SK-N-SH (cell line): ENCODE data around the gene PAX2. TPM values are rescaled to one million over a fixed set of nuclear protein-coding genes. Genes with fewer than 3 reads are reported as not detected.

Source experiments
- CTCF ChIA-PET: fragments of 300-600, 350-600 bp; formaldehyde crosslinking; extraction: SDS; loops from one replicate; lab custom pipeline; 2021; lab: Yijun Ruan, JAX
- POLR2A ChIA-PET: fragments of 350-600 bp; sonication (Branson Sonifier 250); formaldehyde crosslinking; extraction: SDS; loops from one replicate; lab custom pipeline; 2020; ENCODE audit warnings: antibody characterized with exemption, inconsistent platforms; lab: Yijun Ruan, JAX
- DNase-seq: peaks from one replicate; pipeline ENCODE4 v3.0.0; 2012
- H2AFZ ChIP-seq: fragments of 200-600 bp; sonication (generic); 2 replicates; pipeline ENCODE4 v1.8.1; 2016; ENCODE audit warnings: antibody characterized with exemption, mild to moderate bottlenecking, low read depth
- H3F3A ChIP-seq: fragments of 200-600 bp; sonication (generic); replicated peaks from 2 replicates; pipeline ENCODE3; 2016; ENCODE audit warnings: antibody characterized with exemption, mild to moderate bottlenecking; ENCODE audit not compliant: insufficient read depth
- H3K27ac ChIP-seq, 2 experiments: fragments of 200-500 bp in 1 of 2; fragments of 200-600 bp in 1 of 2; sonication (Bioruptor generic) in 1 of 2; sonication (generic), shearing (Covaris generic) in 1 of 2; 2 replicates each; pipeline versions ENCODE4 v1.5.1 to v1.6.1; 2014 to 2016; ENCODE audit warnings: low read depth in 2 of 2, inconsistent platforms in 1 of 2, low read length in 1 of 2, mild to moderate bottlenecking in 1 of 2, mixed read lengths in 1 of 2
- H3K27me3 ChIP-seq: fragments of 200-600 bp; sonication (generic), shearing (Covaris generic); 2 replicates; pipeline ENCODE4 v1.6.1; 2016; ENCODE audit warnings: mixed run types; ENCODE audit not compliant: insufficient read depth
- H3K36me3 ChIP-seq, 2 experiments: fragments of 200-500 bp in 1 of 2; fragments of 200-600 bp in 1 of 2; sonication (Bioruptor generic) in 1 of 2; sonication (generic) in 1 of 2; replicated peaks in 1 of 2; 2 replicates each; pipeline versions ENCODE3 to v1.5.1; 2014 to 2016; ENCODE audit warnings: low read length in 1 of 2, mild to moderate bottlenecking in 1 of 2; ENCODE audit not compliant: insufficient read depth in 2 of 2, control insufficient read depth in 1 of 2
- H3K4me1 ChIP-seq, 2 experiments: fragments of 200-500 bp in 1 of 2; fragments of 200-600 bp in 1 of 2; sonication (Bioruptor generic) in 1 of 2; sonication (generic), shearing (Covaris generic) in 1 of 2; 2 replicates each; pipeline versions ENCODE4 v1.5.1 to v1.6.1; 2014 to 2016; ENCODE audit warnings: low read depth in 1 of 2, low read length in 1 of 2, mixed run types in 1 of 2; ENCODE audit not compliant: insufficient read depth in 2 of 2, control insufficient read depth in 1 of 2
- H3K4me2 ChIP-seq: fragments of 200-600 bp; sonication (generic), shearing (Covaris generic); 2 replicates; pipeline ENCODE4 v1.6.1; 2017; ENCODE audit warnings: mixed run types
- H3K4me3 ChIP-seq, 2 experiments: fragments of 200-500 bp in 1 of 2; fragments of 200-600 bp in 1 of 2; sonication (Bioruptor generic) in 1 of 2; sonication (generic), shearing (Covaris generic) in 1 of 2; 2 replicates each; pipeline versions ENCODE4 v1.5.1 to v1.8.1; 2014 to 2016; ENCODE audit warnings: low read depth in 2 of 2, inconsistent platforms in 1 of 2, low read length in 1 of 2, mild to moderate bottlenecking in 1 of 2, mixed read lengths in 1 of 2, moderate library complexity in 1 of 2
- H3K79me2 ChIP-seq: fragments of 200-600 bp; sonication (generic); 2 replicates; pipeline ENCODE4 v1.8.1; 2017; ENCODE audit warnings: mild to moderate bottlenecking; ENCODE audit not compliant: insufficient read depth
- H3K9ac ChIP-seq: fragments of 200-600 bp; sonication (generic); 2 replicates; pipeline ENCODE4 v1.6.1; 2017; ENCODE audit warnings: mixed run types
- H3K9me2 ChIP-seq: fragments of 200-600 bp; sonication (generic); 2 replicates; pipeline ENCODE4 v1.6.1; 2017; ENCODE audit warnings: mixed run types
- H3K9me3 ChIP-seq: fragments of 200-600 bp; sonication (generic); 2 replicates; pipeline ENCODE4 v1.6.1; 2017; ENCODE audit warnings: mixed run types, mild to moderate bottlenecking, moderate library complexity
- H4K20me1 ChIP-seq: fragments of 200-600 bp; sonication (generic); 2 replicates; pipeline ENCODE4 v1.6.1; 2017; ENCODE audit warnings: mild to moderate bottlenecking, mixed run types; ENCODE audit not compliant: insufficient read depth
- CTCF ChIP-seq: fragments of 200-600 bp; sonication (generic); IDR thresholded peaks from 2 replicates; pipeline ENCODE4 v1.6.1; 2017; ENCODE audit warnings: antibody characterized with exemption, mild to moderate bottlenecking, moderate library complexity
- FOXJ3 ChIP-seq: sonication (generic); formaldehyde crosslinking; IDR thresholded peaks from 2 replicates; pipeline ENCODE4 v1.5.1; 2020; ENCODE audit warnings: mild to moderate bottlenecking, missing genetic modification reagents
- GABPA ChIP-seq: IDR thresholded peaks from 2 replicates; pipeline ENCODE4 v1.4.0; 2012; ENCODE audit warnings: low read depth, mild to moderate bottlenecking
- RAD21 ChIP-seq: IDR thresholded peaks from 2 replicates; pipeline ENCODE4 v1.6.1; 2012; ENCODE audit warnings: mild to moderate bottlenecking, low read length
- RCOR1 ChIP-seq: fragments of 150-350 bp; IDR thresholded peaks from 2 replicates; pipeline ENCODE4 v1.6.1; 2017; ENCODE audit warnings: antibody characterized with exemption, low read length
- SIN3A ChIP-seq: IDR thresholded peaks from 2 replicates; pipeline ENCODE4 v1.6.1; 2012; ENCODE audit warnings: low read depth, mild to moderate bottlenecking, low read length, moderate library complexity, borderline replicate concordance
- SMC3 ChIP-seq: IDR thresholded peaks from 2 replicates; pipeline ENCODE4 v1.6.1; 2012; ENCODE audit warnings: low read depth, low read length, improper control_type of control experiment
- TEAD4 ChIP-seq: IDR thresholded peaks from 2 replicates; pipeline ENCODE4 v1.4.0; 2012; ENCODE audit warnings: mild to moderate bottlenecking, borderline replicate concordance; ENCODE audit not compliant: insufficient read depth
- ZBTB33 ChIP-seq: IDR thresholded peaks from 2 replicates; pipeline ENCODE4 v1.4.0; 2012; ENCODE audit warnings: low read depth, borderline replicate concordance
- WGBS: methylation state at CpG from one replicate; pipeline ENCODE4 v1.1.6; 2017; ENCODE audit warnings: low lambda C conversion rate; 5-methylcytosine and 5-hydroxymethylcytosine counted together
- polyA plus RNA-seq, 3 experiments: library from polyadenylated mRNA; depleted of rRNA; stranded (reverse); fragments of >200 nt; gene quantifications; 2 replicates each; pipeline ENCODE4 v1.2.3, GENCODE V29; 2012
- TF ChIP-seq, protein P1 (sequence below): IDR thresholded peaks from 2 replicates; pipeline ENCODE4 v1.4.0; 2012; ENCODE audit warnings: low read depth, borderline replicate concordance
- TF ChIP-seq, protein P2 (sequence below): fragments of 150-350 bp; IDR thresholded peaks from 2 replicates; pipeline ENCODE4 v1.6.1; 2017; ENCODE audit warnings: antibody characterized with exemption, low read length, low read depth, borderline replicate concordance
- TF ChIP-seq, protein P3 (sequence below): IDR thresholded peaks from 2 replicates; pipeline ENCODE4; 2012
- TF ChIP-seq, protein P4 (sequence below): IDR thresholded peaks from 2 replicates; pipeline ENCODE4 v1.6.1; 2012; ENCODE audit warnings: mild to moderate bottlenecking, low read depth, low read length, moderate library complexity
- TF ChIP-seq, protein P5 (sequence below): IDR thresholded peaks from 2 replicates; pipeline ENCODE4 v1.4.0; 2012; ENCODE audit warnings: low read depth

Gene PAX2
- polyA plus RNA-seq, 1 of the 3 experiments (the other 2 are of a cell fraction): not detected

GRCh38 chr10:100817268-100817839, 72.0 kb downstream of the PAX2 start:
- Histone ChIP-seq H4K20me1 (no peaks in the 10 kb centered on the region), H3K9me3 (no peaks in the 10 kb centered on the region), H3K27ac (no peak overlapping the region), H3K27me3 (peaks cover 37% of the 10 kb centered on the region), H3K36me3 (no peaks in the 10 kb centered on the region), H3K4me1 (peaks cover 0 to 4% of the 10 kb centered on the region in 2 experiments; a peak in 1 of 4 replicates), H3K9me2 (no peaks in the 10 kb centered on the region), H2AFZ (no peak overlapping the region), H3K9ac (no peak overlapping the region), H3K4me3 (no peak overlapping the region), H3K79me2 (no peaks in the 10 kb centered on the region), H3K4me2 (no peak overlapping the region), H3F3A (no peaks in the 10 kb centered on the region)
- DNase-seq: no peak
- POLR2A ChIA-PET: no interaction called here
- 43% methylated on average over 3 of the region's 4 CpGs for WGBS
- TF ChIP-seq, protein P1, sequence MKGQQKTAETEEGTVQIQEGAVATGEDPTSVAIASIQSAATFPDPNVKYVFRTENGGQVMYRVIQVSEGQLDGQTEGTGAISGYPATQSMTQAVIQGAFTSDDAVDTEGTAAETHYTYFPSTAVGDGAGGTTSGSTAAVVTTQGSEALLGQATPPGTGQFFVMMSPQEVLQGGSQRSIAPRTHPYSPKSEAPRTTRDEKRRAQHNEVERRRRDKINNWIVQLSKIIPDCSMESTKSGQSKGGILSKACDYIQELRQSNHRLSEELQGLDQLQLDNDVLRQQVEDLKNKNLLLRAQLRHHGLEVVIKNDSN: no peak
- TF ChIP-seq RAD21: peak; percentile 59
- TF ChIP-seq SMC3: peak; percentile 18; the same call in 1 of the 2 replicates
- CTCF ChIA-PET: interaction anchor here (0.9 to 8.9 kb wide), 15 partner anchors 9 to 256 kb away, joined by 3 to 79 read pairs (median 5); partner anchors contain the start of gene PAX2

GRCh38 chr10:100819424-100819823, 74.0 kb downstream of the PAX2 start:
- Histone ChIP-seq H3K27ac (no peak overlapping the region), H3K9me3 (no peaks in the 10 kb centered on the region), H3K4me1 (peaks cover 0 to 4% of the 10 kb centered on the region in 2 experiments; a peak in 1 of 4 replicates), H3K79me2 (no peaks in the 10 kb centered on the region), H3K9me2 (no peaks in the 10 kb centered on the region), H2AFZ (no peak overlapping the region), H3K4me2 (no peak overlapping the region), H3K9ac (no peak overlapping the region), H3K36me3 (no peaks in the 10 kb centered on the region), H3F3A (no peaks in the 10 kb centered on the region), H4K20me1 (no peaks in the 10 kb centered on the region), H3K4me3 (no peak overlapping the region), H3K27me3 (peaks cover 28% of the 10 kb centered on the region)
- ChIA-PET POLR2A (no interaction called here), CTCF (interaction anchor here (1.1 kb wide), 1 partner anchor 76 kb away, joined by 3 read pairs; no protein-coding TSS in a partner anchor)
- WGBS: 78% methylated on average over 6 of the region's 6 CpGs
- no peak for DNase-seq
- TF ChIP-seq ZBTB33 (no peak), TEAD4 (no peak), SIN3A (no peak), SMC3 (no peak), RCOR1 (no peak), FOXJ3 (CRISPR knock-in tag) (no peak), CTCF (no peak), RAD21 (no peak), GABPA (no peak)
- TF ChIP-seq, protein P2, sequence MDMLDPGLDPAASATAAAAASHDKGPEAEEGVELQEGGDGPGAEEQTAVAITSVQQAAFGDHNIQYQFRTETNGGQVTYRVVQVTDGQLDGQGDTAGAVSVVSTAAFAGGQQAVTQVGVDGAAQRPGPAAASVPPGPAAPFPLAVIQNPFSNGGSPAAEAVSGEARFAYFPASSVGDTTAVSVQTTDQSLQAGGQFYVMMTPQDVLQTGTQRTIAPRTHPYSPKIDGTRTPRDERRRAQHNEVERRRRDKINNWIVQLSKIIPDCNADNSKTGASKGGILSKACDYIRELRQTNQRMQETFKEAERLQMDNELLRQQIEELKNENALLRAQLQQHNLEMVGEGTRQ: no peak
- TF ChIP-seq, protein P3, sequence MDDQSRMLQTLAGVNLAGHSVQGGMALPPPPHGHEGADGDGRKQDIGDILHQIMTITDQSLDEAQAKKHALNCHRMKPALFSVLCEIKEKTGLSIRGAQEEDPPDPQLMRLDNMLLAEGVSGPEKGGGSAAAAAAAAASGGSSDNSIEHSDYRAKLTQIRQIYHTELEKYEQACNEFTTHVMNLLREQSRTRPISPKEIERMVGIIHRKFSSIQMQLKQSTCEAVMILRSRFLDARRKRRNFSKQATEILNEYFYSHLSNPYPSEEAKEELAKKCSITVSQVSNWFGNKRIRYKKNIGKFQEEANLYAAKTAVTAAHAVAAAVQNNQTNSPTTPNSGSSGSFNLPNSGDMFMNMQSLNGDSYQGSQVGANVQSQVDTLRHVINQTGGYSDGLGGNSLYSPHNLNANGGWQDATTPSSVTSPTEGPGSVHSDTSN: no peak
- TF ChIP-seq, protein P4, sequence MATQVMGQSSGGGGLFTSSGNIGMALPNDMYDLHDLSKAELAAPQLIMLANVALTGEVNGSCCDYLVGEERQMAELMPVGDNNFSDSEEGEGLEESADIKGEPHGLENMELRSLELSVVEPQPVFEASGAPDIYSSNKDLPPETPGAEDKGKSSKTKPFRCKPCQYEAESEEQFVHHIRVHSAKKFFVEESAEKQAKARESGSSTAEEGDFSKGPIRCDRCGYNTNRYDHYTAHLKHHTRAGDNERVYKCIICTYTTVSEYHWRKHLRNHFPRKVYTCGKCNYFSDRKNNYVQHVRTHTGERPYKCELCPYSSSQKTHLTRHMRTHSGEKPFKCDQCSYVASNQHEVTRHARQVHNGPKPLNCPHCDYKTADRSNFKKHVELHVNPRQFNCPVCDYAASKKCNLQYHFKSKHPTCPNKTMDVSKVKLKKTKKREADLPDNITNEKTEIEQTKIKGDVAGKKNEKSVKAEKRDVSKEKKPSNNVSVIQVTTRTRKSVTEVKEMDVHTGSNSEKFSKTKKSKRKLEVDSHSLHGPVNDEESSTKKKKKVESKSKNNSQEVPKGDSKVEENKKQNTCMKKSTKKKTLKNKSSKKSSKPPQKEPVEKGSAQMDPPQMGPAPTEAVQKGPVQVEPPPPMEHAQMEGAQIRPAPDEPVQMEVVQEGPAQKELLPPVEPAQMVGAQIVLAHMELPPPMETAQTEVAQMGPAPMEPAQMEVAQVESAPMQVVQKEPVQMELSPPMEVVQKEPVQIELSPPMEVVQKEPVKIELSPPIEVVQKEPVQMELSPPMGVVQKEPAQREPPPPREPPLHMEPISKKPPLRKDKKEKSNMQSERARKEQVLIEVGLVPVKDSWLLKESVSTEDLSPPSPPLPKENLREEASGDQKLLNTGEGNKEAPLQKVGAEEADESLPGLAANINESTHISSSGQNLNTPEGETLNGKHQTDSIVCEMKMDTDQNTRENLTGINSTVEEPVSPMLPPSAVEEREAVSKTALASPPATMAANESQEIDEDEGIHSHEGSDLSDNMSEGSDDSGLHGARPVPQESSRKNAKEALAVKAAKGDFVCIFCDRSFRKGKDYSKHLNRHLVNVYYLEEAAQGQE: no peak
- TF ChIP-seq, protein P5, sequence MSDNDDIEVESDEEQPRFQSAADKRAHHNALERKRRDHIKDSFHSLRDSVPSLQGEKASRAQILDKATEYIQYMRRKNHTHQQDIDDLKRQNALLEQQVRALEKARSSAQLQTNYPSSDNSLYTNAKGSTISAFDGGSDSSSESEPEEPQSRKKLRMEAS: no peak
